NCI-H2107 treated with DMSO at 0.1 percent for 48 hours (cell line): ENCODE data around the gene CFAP251.

Experiments used
- DNase-seq: peaks from one replicate; lab custom pipeline; 2025; ENCODE audit not compliant: unreplicated experiment; lab: John Stamatoyannopoulos, UW

The CFAP251 gene

GRCh38 chr12:121942145-121942718, 23.8 kb downstream of the CFAP251 start:
- DNase-seq = no peak

DNA sequence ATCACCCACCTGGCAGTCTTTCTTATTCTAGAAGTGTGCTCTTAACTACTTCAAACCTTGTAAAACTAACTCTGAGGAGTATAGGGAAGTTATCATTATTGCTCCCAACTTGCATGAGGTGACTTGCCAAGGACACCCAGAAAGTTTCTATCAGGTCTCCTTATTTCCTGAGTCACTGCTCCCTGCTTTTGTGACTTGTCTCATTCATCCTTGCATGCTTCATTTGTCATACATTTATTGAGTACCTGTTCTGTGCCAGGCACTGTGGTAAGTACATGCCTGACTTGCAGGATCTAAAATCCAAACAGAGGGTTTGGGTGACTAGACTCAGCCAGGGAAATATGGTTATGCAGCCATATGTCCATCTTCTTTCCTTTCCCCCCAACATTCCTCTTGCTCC, 25.5 kb downstream of the CFAP251 start:
- DNase-seq = no peak

- DNase-seq = no peak
These were observed 28.1 kb downstream of the CFAP251 start for GRCh38 chr12:121946313-121947025.

- no peak for DNase-seq
These were observed 29.6 kb downstream of the CFAP251 start for GRCh38 chr12:121947981-121948380.

DNA sequence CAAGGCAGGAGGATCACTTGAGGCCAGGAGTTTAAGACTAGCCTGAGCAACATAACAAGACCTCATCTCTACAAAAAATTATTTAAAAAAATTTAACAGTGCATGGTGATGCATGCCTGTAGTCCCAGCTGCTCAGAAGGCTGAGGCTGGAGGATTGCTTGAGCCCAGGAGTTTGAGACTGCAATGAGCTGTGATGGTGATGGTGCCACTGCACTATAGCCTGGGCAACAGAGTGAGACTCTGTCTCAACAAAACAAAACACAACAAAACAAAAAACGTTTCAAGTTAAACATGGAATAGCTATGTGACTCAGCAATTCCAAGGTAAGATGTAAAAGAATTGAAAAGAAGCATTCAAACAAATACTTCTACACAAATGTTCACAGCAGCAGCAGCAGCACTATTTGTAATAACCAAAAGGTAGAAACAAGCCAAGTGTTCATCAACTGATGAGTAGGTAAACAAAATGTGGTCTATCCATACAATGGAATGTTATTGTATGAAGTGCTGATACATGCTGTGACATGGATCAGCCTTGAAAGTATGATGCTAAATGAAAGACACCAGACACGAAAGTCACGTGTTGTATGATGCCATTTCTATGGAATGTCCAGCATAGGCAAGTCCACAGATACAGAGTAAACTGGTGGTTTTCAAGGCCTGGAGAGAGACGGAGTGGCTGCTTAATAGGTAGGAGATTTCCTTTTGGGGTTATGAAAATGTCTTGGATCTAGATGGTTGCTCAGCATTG, 31.4 kb downstream of the CFAP251 start:
- no peak for DNase-seq

DNA sequence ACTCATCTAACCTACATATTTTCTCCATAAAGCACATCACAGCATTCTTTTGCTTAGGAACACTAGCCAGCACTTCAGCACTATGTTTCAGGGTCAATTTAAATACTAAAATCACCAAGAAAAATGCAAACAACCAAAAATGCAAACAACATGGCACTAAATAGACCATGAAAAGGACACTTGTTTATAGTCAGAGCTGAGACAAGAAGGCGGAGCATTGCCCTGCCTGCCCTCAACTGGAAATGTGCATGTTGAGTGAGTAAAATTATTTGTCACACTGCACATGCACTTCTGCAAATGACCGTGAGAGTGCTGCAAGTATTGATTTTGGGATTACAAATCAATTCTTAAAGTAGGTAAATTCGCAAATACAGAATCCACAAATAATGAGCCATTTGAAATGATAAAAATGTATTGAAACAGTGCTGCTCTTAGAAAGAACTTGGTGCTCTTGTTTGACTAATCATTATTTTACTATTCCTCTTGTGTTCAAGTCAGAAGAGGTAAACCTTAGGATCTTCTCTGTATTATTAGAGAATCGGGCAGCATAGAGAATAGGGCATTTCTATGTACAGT, 34.8 kb downstream of the CFAP251 start:
- no peak for DNase-seq

- no peak for DNase-seq
These were observed 35.3 kb downstream of the CFAP251 start for GRCh38 chr12:121953695-121954094.

DNA sequence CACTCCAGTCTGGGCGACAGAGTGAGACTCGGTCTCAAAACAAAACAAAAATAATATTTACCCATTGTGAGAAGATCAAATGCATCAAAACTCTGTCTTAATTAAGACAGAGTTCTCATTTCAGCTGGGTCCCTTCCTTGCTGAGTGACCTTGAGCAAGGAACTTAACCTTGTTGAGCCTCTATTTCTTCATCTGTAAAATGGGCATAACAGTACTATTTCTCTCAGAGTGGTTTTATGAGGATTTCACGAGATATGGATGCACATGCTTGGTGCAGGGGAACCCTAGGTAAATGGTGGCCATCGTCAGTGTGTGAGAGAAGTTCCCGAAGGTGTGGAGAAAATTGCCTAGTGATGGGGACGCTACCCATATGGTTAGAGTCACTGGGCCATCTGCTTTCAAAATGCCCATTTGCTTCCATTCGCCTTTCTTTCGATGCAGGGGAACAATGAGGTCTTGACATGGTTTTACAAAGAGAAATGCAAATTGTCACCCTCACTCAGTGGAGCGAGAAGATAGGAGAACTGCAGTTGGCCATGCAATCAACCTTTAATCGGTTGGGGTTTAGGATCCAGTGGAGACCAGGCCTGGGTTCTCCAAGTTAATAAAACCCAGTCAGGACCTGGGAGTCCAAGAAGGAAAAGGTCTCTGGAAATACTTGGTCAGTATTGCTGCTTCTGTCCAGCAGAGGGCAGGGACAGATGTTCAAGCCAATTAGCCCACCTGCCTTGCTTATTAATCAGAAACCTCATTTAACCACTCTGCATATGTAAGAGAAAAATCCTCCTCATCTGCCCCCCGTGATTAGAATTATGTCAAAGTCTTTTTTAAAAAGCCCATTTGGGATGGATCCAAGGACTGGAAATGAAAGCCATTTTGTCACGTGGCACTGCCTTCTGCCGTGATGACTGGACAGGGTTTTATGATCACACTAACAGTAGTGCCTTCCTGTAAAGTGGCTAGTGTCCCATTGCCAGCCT, 37.2 kb downstream of the CFAP251 start:
- no peak for DNase-seq

DNA sequence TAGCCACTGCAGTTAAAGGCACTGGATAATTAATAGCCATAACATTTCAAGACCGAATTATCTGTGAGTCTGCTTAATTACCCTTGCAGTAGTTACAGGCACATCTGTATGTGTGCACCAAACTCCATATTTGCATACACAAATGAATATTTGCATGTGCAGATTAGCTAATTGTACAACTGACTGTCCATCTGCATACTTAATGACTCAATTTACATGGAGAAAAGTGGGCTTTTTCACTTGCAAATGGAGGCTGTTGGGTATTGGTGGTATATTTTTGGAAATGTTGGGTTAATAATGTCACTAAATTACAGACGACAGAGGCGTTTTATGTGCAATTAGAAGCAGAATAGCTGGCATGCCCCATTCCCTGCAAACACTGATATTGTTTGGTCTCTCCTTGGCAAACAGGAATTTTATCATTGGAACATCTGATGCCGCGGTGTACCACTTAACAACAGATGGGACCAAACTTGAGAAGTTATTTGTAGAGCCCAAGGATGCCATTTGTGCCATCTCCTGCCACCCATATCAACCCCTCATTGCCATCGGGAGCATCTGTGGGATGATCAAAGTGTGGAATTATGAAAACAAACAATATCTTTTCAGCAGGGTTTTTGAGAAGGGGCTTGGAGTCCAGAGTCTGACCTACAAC, 39.6 kb downstream of the CFAP251 start:
- DNase-seq = no peak

DNA sequence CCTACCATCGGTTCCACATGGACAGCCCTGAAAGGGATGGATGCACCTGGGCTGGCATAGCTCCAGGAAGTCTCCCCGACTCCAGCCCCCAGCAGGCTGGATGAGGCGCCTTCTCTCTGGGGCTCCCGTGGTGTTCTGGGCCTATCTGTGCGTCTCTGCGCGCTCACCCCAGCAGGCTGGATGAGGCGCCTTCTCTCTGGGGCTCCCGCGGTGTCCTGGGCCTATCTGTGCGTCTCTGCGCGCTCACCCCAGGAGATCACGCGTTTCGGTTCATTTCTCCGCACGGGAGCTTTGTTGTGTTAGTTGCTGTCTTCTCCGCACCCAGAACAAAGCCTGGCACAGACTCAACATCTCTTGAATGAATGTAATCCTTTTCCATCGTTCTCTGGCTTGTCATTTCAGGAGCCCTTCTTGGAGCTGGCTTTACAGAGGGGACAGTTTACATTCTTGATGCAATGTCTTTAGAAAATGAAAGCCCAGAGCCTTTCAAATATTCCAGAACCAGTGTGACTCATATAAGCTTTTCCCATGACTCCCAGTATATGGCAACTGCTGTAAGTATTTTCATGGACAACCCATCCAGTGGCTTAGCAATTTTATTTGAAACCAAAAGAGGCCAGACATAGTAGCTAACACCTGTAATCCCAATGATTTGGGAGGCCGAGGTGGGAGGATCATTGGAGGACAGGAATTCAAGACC, 40.3 kb downstream of the CFAP251 start:
- DNase-seq = no peak

DNA sequence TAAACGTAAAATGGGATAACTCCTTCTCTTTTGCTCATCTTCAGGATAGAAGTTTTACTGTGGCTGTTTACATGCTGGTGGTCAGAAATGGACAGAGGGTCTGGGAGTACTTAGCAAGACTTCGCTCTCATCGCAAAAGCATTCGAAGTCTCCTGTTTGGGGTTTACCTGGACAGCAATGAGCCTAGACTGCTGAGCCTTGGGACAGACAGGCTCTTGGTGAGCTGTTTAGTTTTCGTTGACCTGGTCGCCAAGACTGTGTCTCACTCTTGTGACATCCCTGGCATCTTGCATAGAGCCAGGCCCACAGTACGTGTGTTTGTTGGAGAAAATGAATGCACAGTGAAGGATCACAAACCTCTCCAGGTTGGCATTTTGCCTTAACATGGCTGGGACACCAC, 42.1 kb downstream of the CFAP251 start:
- DNase-seq = no peak

- no peak for DNase-seq
These were observed 42.9 kb downstream of the CFAP251 start for GRCh38 chr12:121961195-121961879.

GRCh38 chr12:121963341-121964018, 45.1 kb downstream of the CFAP251 start:
- DNase-seq = no peak

- DNase-seq = no peak
These were observed 46.6 kb downstream of the CFAP251 start for GRCh38 chr12:121964813-121965643.

- DNase-seq = no peak
These were observed 48.6 kb downstream of the CFAP251 start for GRCh38 chr12:121966959-121967358.

GRCh38 chr12:121968876-121969275, 50.5 kb downstream of the CFAP251 start:
- no peak for DNase-seq

DNA sequence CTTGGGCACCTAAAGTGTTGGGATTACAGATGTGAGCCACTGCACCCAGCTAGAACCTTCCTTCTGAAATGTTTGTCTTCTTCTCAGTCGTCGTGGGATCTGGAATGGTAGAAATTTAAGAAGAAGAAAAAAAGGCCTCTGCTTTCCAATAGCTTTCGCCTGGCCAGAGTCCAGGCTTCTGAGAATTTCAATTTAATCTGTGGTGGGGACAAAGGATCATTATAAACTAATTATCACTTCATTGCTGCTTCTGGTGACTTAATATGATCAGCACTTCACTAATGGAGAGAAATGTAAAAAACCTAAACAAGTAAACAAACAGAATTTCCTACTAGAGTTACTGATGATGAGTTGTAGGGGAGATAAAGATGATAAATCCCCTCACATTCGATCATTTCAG, 51.3 kb downstream of the CFAP251 start:
- no peak for DNase-seq
